GM12878 (cell line): ENCODE measurements around the gene WBP4. TPM values are rescaled to one million over a fixed set of nuclear protein-coding genes. Genes with fewer than 3 reads are reported as not detected.

Experiments used
- ATAC-seq: fragments of 200-7000 bp; cut with Tn5 transposase; 3 replicates; pipeline ENCODE4 v1.9.1; 2020; ENCODE audit warnings: mild to moderate bottlenecking, moderate library complexity
- BruUV-seq: library from RNA; stranded (reverse); fragments of 400-500 nt; replicated peaks from 2 replicates; lab custom pipeline; 2021; lab: Mats Ljungman, UMichigan
- CTCF ChIA-PET: fragments of 300-600 bp; sonication (Branson Sonifier 250); formaldehyde crosslinking; extraction: SDS; loops from one replicate; lab custom pipeline; 2021; ENCODE audit warnings: inconsistent platforms; lab: Yijun Ruan, JAX
- POLR2A ChIA-PET: fragments of 350-600 bp; formaldehyde crosslinking; extraction: SDS; loops from one replicate; lab custom pipeline; 2021; ENCODE audit warnings: inconsistent platforms; lab: Charles Lee
- RAD21 ChIA-PET: fragments of 300-600 bp; sonication (Branson Sonifier 250); formaldehyde crosslinking; loops from one replicate; lab custom pipeline; 2023; ENCODE audit warnings: antibody characterized with exemption; ENCODE audit not compliant: unreplicated experiment; lab: Charles Lee
- SMC1A ChIA-PET: fragments of 300-600 bp; sonication (Branson Sonifier 250); formaldehyde crosslinking; loops from one replicate; lab custom pipeline; 2023; ENCODE audit not compliant: unreplicated experiment, uncharacterized antibody; lab: Charles Lee
- DNase-seq: peaks from one replicate; pipeline ENCODE4 v3.0.0-alpha.2; 2011; ENCODE audit warnings: low read depth, low spot score
- FAIRE-seq: peaks from 3 replicates; lab custom pipeline; 2011; peaks lifted over from hg19 to GRCh38; lab: Jason Lieb, UNC
- H2AFZ ChIP-seq: 2 replicates; pipeline ENCODE4 v1.6.0; 2011; ENCODE audit warnings: low read depth, low read length, control low read depth; ENCODE audit not compliant: control insufficient read depth
- H3K27ac ChIP-seq: 2 replicates; pipeline ENCODE4 v1.5.1; 2011; ENCODE audit warnings: control low read depth; ENCODE audit not compliant: control insufficient read depth, insufficient read depth
- H3K27me3 ChIP-seq, 2 experiments: replicated peaks in 1 of 2; 2 replicates each; pipeline versions ENCODE4 v1.6.0 to v1.6.1; 2011; ENCODE audit warnings: low read length in 1 of 2; ENCODE audit not compliant: control insufficient read depth in 2 of 2, insufficient read depth in 2 of 2
- H3K36me3 ChIP-seq, 2 experiments: 2 replicates each; pipeline ENCODE4 v1.5.1; 2011; ENCODE audit warnings: low read length in 1 of 2; ENCODE audit not compliant: control insufficient read depth in 2 of 2, insufficient read depth in 2 of 2
- H3K4me1 ChIP-seq: 2 replicates; pipeline ENCODE4 v1.6.1; 2011; ENCODE audit warnings: mild to moderate bottlenecking, low read length, moderate library complexity, mixed read lengths; ENCODE audit not compliant: control insufficient read depth, insufficient read depth
- H3K4me2 ChIP-seq: 2 replicates; pipeline ENCODE4 v1.6.0; 2011; ENCODE audit warnings: control low read depth; ENCODE audit not compliant: control insufficient read depth, insufficient read depth
- H3K4me3 ChIP-seq: fragments of 200-600 bp; sonication (generic); 2 replicates; pipeline ENCODE4 v1.5.1; 2016
- H3K79me2 ChIP-seq: 2 replicates; pipeline ENCODE4 v1.6.0; 2011; ENCODE audit warnings: low read length; ENCODE audit not compliant: control insufficient read depth, insufficient read depth
- H3K9ac ChIP-seq: 2 replicates; pipeline ENCODE4 v1.8.0; 2011; ENCODE audit warnings: low read length, control low read depth, mixed read lengths; ENCODE audit not compliant: control insufficient read depth, insufficient read depth
- H3K9me3 ChIP-seq: replicated peaks from 3 replicates; pipeline ENCODE4 v1.5.1; 2011; ENCODE audit warnings: mild to moderate bottlenecking, low read length; ENCODE audit not compliant: control insufficient read depth, insufficient read depth
- H4K20me1 ChIP-seq: 2 replicates; pipeline ENCODE4 v1.6.0; 2011; ENCODE audit not compliant: control insufficient read depth, insufficient read depth
- ATF7 ChIP-seq: fragments of 450-650 bp; IDR thresholded peaks from 2 replicates; pipeline ENCODE4 v1.6.1; 2016; ENCODE audit warnings: low read depth, mild to moderate bottlenecking
- BCL11A ChIP-seq: IDR thresholded peaks from 2 replicates; pipeline ENCODE4 v1.6.1; 2011; ENCODE audit warnings: low read depth, low read length
- CBFB ChIP-seq: IDR thresholded peaks from 2 replicates; pipeline ENCODE4 v1.6.1; 2016; ENCODE audit warnings: antibody characterized with exemption, low read depth
- CEBPB ChIP-seq, 2 experiments: fragments of 150-350 bp in 1 of 2; IDR thresholded peaks; 2 replicates each; pipeline ENCODE4 v1.6.1; 2012 to 2014; ENCODE audit warnings: low read depth in 2 of 2, low read length in 2 of 2, borderline replicate concordance in 1 of 2, inconsistent platforms in 1 of 2
- CHD2 ChIP-seq: IDR thresholded peaks from 2 replicates; pipeline ENCODE4 v1.6.1; 2011; ENCODE audit warnings: low read depth, low read length, improper control_type of control experiment, borderline replicate concordance
- CREB1 ChIP-seq: IDR thresholded peaks from 2 replicates; pipeline ENCODE4 v1.6.1; 2012; ENCODE audit warnings: low read depth, mild to moderate bottlenecking, inconsistent platforms
- CREM ChIP-seq: IDR thresholded peaks from 2 replicates; pipeline ENCODE4 v1.6.1; 2014; ENCODE audit warnings: antibody characterized with exemption, low read depth
- E2F4 ChIP-seq: IDR thresholded peaks from 2 replicates; pipeline ENCODE4 v1.6.1; 2012; ENCODE audit warnings: low read depth, low read length, improper control_type of control experiment
- KLF5 ChIP-seq: fragments of 450-650 bp; IDR thresholded peaks from 2 replicates; pipeline ENCODE4 v1.6.1; 2014; ENCODE audit warnings: mild to moderate bottlenecking; ENCODE audit not compliant: partially characterized antibody
- NBN ChIP-seq: fragments of 450-650 bp; IDR thresholded peaks from 2 replicates; pipeline ENCODE4 v1.6.1; 2016
- PAX5 ChIP-seq: IDR thresholded peaks from 2 replicates; pipeline ENCODE4 v1.6.1; 2011; ENCODE audit warnings: low read depth, low read length, borderline replicate concordance
- RUNX3 ChIP-seq: IDR thresholded peaks from 2 replicates; pipeline ENCODE4 v1.6.1; 2012; ENCODE audit warnings: low read length, inconsistent platforms
- SIX5 ChIP-seq: IDR thresholded peaks from 2 replicates; pipeline ENCODE4 v1.6.1; 2011; ENCODE audit warnings: mild to moderate bottlenecking, low read depth, low read length, moderate library complexity; ENCODE audit not compliant: severe bottlenecking
- SPI1 ChIP-seq: IDR thresholded peaks from 2 replicates; pipeline ENCODE4 v1.6.1; 2011; ENCODE audit warnings: low read depth, mild to moderate bottlenecking, low read length, moderate library complexity, borderline replicate concordance; ENCODE audit not compliant: insufficient read depth
- TARDBP ChIP-seq: IDR thresholded peaks from 2 replicates; pipeline ENCODE4 v1.6.1; 2016; ENCODE audit warnings: borderline replicate concordance
- ZBTB4 ChIP-seq: fragments of 450-650 bp; formaldehyde crosslinking; IDR thresholded peaks from 2 replicates; pipeline ENCODE4 v1.4.0; 2022; ENCODE audit warnings: mild to moderate bottlenecking, moderate library complexity
- ZNF207 ChIP-seq: fragments of 450-650 bp; IDR thresholded peaks from 2 replicates; pipeline ENCODE4 v1.6.1; 2014; ENCODE audit warnings: antibody characterized with exemption, mild to moderate bottlenecking, borderline replicate concordance
- WGBS: methylation state at CpG from one replicate; pipeline ENCODE4 v1.1.6; 2016; ENCODE audit warnings: low lambda C conversion rate; ENCODE audit not compliant: insufficient replicate concordance, insufficient coverage; ENCODE audit errors: missing lambda C conversion rate; 5-methylcytosine and 5-hydroxymethylcytosine counted together
- in situ Hi-C: fragments of 300-500 bp; cut with MboI; formaldehyde crosslinking; loops from 9 replicates; pipeline ENCODE4 v1.14.3; 2018; ENCODE audit warnings: mixed read lengths
- intact Hi-C: fragments of 100-400 bp; cut with micrococcal nuclease; formaldehyde crosslinking; loops from one replicate; pipeline ENCODE4 v1.14.2; 2022; ENCODE audit not compliant: unreplicated experiment
- polyA plus RNA-seq, 11 experiments: library from polyadenylated mRNA; depleted of rRNA in 4 of 11; unstranded in 6 of 11; stranded (reverse) in 5 of 11; fragments of >200 nt; fragmentation: Nextera tagmentation in 4 of 11; fragmentation: Illumina TruSeq in 1 of 11; extraction: Ambion mirVana in 4 of 11; extraction: Trizol in 1 of 11; gene quantifications; 1 replicate in 1 of 11; 2 replicates in 10 of 11; pipeline versions ENCODE4 v1.2.1 to v1.2.3, GENCODE V29; 2011 to 2016; ENCODE audit warnings: inconsistent platforms in 2 of 11, missing spikeins in 2 of 11, low read depth in 1 of 11
- total RNA-seq, 4 experiments: library from RNA; depleted of rRNA in 3 of 4; stranded (reverse); fragments of >200 nt in 3 of 4; fragmentation: Illumina TruSeq in 1 of 4; extraction: Trizol in 1 of 4; gene quantifications; 2 replicates each; pipeline versions ENCODE4 v1.2.1 to v1.2.3, GENCODE V29; 2013 to 2021

The WBP4 gene
- total and polyA plus RNA-seq, 10 of the 15 experiments (the other 5 are each of a cell fraction or from before 2014, with no cell fraction given) = 7.4 to 21.6 (median 14.2) TPM

DNA sequence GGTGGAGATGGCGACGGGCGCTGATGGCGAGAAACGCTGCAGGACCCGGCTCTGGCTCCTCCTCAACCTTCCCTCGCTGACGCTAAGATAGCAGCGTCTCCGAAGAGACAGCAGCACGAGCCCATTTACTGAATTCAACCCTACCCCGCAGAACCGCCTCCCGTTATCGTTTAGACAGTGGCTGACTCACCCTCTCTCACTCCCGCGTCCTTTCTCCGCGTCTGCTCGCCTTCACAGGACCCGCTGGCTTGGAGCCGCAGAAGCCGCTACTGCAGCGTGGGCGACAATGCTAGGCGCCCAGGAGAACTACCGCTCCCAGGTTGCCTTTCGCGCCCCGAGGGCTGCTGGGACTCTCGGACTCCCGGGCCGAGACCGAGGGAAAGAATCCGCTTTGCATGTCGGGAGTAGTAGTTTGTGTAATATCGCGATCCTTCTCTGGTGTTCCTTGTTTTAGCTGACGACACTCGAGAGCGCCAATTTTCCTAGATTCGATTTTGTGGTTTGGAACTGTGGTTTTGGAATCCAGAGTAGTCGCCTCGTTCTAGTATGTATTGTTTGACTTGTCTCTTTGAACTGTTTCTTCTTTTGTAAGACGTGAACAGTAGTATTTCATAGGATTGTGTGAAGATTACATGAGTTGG is 71.3 kb downstream of the WBP4 start, which contains the start of gene KBTBD6:
KBTBD6 (minus strand) TSS at position 291 of the 641 bp plus-strand sequence. CDS start 291 bp downstream, outside the sequence.
- Histone ChIP-seq H3K9ac (peak within 1 kb of the TSS; percentile 63), H3K27me3 (no peaks in the 10 kb centered on the region), H4K20me1 (no peaks in the 10 kb centered on the region), H3K79me2 (peaks cover 37% of the 10 kb centered on the region), H3K9me3 (no peaks in the 10 kb centered on the region), H3K4me2 (peak within 1 kb of the TSS; percentile 83), H2AFZ (peak within 1 kb of the TSS; percentile 94), H3K36me3 (no peaks in the 10 kb centered on the region), H3K27ac (peak within 1 kb of the TSS; percentile 71), H3K4me3 (peak within 1 kb of the TSS; percentile 74), H3K4me1 (peaks cover 8% of the 10 kb centered on the region)
- ChIA-PET POLR2A (no interaction called here), CTCF (no interaction called here), RAD21 (no interaction called here), SMC1A (interaction anchor here (1.0 kb wide), 1 partner anchor 64 kb away, joined by 3 read pairs; no protein-coding TSS in a partner anchor)
- peak; percentile 99 for FAIRE-seq
- WGBS = 1% methylated on average over 45 of the region's 45 CpGs
- DNase-seq = peak; percentile 92
- peak; percentile 96 for ATAC-seq
- intact Hi-C loops = loop anchor here (1.0 to 10.0 kb wide), 4 partner anchors 62 to 180 kb away; partner anchors contain the start of genes KBTBD7, NAA16 and WBP4
- in situ Hi-C loops = loop anchor here (5.0 kb wide), 1 partner anchor 60 kb away; the partner anchor contains the start of gene KBTBD7
- no TSS peak for BruUV-seq
- TF ChIP-seq CHD2 (peak; percentile 99), CEBPB (IDR thresholded peaks at IDR 0.05; ENCODE audit: borderline replicate concordance in 1 of 2, low read depth in 2 of 2, low read length in 2 of 2) (no peak), ATF7 (peak; percentile 82), ZNF207 (peak; percentile 88; the same call in 1 of the 2 replicates), TARDBP (peak; percentile 96), NBN (peak; percentile 88), SIX5 (peak; percentile 100), CREM (peak; percentile 98), CREB1 (peak; percentile 92), ZBTB4 (CRISPR knock-in tag) (no peak), BCL11A (no peak), RUNX3 (peak; percentile 97), PAX5 (peak; percentile 33; the same call in 1 of the 2 replicates), CBFB (peak; percentile 95), SPI1 (peak; percentile 16; the same call in 1 of the 2 replicates), KLF5 (peak; percentile 36), E2F4 (peak; percentile 84)
